Stimulated activated CD8-positive, alpha-beta memory T cell treated with anti-CD3 and anti-CD28 coated beads, Interleukin-4, amount 100 ng/mL, for 4 hours (primary cell): ENCODE data around the gene PRR3.

Source experiments
- DNase-seq, 2 donors: peaks; one replicate each; pipeline ENCODE4 v3.0.0-alpha.2; 2020; ENCODE audit warnings: low read depth in 2 of 2, low spot score in 1 of 2

The PRR3 gene

DNA sequence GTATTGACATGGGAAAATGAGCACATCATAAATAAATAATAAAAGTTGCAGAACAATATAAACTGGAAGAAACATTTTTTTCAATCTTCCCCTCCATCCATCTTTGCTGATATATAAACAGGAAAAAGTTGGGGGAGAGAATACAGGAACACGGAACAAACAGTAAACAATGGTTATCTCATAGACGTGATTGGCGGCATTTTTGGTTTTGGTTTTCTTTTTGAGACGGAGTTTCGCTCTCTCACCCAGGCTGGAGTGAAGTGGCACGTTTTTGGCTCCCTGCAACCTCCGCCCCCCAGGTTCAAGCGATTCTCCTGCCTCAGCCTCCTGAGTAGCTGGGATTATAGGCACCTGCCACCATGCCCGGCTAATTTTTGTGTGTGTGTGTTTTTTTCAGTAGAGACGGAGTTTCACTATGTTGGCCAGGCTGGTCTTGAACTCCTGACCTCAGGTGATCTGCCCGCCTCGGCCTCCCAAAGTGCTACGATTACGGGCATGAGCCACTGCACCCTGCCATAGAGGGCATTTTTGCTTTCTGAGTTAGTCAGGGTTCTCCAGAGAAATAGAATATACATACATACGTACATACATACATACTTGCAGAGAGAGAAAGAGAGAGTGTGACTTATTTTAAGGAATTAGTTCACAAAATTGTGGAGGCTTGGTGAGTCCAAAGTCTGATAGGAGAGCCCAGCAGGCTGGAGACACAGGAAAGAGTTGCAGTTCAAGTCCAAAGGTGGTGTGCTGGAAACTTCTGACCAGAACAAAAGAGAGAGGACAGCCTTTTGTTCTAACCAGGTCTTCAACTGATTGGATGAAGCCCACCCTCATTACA, 23.4 kb upstream of the PRR3 start:
- DNase-seq = no peak

DNA sequence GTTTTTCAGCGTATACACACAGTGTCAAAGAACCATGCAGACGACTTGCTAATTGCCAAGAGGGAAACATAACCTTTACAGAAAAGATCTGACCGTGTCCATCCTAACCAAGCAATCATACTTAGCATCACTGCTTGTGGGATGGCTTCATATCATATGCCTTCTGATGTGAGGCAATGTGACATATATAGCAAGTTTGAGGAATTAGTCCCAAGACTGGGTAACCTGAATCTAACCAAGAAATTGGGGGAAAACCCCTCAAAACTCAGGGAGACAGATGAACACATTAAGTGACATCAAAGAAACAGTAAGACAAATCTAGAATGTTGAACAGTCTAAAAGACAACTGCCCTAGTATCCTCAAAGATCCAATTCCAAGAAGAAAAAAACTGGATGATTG, 19.2 kb upstream of the PRR3 start:
- no peak for DNase-seq

DNA sequence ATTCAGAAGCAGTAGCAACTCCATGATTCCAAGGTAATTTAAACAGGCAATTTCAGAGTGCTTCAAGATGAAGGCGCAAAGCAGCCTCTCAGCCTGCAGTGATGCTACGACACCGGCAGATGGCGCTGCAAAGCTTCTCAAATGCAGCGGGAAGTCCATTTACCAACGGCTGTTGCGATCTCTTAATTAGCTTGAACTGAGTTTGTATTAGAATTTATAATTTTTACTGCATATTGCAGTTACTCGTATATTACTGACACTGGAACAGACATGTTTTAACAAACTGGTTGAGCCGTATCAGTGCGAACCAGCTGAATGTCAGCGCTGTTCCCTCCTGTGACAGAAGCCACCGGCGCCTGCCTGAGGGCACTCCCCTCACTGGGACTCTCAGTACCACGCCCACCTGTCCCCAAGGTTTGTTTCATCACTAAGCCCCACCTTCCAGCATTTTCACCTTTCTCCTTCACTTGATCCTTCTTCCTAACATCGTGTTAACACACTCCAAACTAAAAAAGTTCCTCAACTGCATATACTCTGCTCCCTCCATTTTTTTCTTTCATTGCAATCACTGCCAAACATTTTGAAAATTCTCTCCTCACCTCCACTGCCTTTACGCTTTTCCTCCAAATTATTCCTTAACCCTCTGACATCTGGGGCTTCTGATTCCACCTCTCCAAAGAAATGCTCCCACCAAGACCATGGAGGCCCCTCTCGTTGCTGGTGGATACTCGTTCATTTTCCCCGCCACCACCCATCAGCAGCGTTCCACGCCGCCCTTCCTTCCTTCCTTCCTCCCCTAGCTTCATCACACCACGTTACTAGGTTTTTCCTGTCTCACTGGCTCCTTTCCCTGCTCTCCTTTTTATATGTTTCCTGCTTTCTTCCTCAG, 15.3 kb upstream of the PRR3 start:
- DNase-seq = peak; percentile 64 to 74

DNA sequence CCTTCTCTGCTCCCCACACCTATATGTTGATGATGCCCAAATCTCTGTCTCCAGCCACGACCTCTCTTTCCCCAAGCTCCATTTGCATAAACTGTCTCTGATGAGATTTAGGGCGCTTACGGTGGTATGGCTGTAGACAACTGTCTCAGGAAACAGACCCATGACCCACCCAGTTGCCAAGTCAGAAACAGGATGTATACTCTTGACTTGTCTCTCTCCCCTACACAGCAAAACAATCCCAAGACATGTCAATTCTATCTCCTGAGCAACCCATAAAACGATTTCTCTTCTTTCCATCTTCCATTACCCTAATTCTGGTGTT, 14.7 kb upstream of the PRR3 start:
- DNase-seq = no peak

DNA sequence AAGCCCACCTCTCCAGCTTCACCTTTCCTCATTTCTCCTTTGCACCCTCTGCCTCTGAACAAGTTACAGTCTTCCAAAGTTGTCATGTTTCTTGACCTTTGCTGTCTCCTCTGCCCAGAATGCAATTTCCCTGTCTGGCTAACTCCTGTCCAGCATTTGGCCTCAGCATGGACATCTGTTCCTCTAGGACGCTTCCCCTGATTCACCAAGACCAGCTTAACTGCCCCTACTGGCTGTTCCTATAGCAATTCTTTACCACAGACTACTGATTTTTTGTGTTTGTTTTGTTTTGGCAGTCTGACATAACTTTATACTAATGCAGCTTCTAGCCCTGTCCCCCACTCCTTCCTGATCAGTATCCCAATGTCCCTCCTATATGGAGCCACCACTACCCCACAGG, 14.2 kb upstream of the PRR3 start:
- no peak for DNase-seq

DNA sequence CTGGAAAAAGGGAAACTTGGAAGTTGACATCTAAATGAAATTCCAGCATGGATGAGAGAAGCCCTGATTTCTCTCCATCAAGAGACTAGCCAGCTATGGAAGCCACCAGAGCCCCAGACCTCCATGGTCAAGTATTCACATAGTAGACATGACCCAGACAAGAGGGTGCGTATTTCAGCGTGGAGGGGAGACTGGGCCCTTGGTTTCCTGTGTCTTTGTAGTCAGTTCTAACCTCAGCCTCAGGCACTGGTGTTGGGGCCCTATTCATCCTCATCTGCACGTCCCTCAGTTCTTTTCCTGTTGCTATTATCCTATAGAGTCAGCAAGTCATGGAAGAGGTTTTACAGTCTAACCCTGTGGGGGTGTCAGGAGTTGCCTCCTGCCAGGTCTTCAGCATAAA, 13.3 kb upstream of the PRR3 start:
- no peak for DNase-seq

DNA sequence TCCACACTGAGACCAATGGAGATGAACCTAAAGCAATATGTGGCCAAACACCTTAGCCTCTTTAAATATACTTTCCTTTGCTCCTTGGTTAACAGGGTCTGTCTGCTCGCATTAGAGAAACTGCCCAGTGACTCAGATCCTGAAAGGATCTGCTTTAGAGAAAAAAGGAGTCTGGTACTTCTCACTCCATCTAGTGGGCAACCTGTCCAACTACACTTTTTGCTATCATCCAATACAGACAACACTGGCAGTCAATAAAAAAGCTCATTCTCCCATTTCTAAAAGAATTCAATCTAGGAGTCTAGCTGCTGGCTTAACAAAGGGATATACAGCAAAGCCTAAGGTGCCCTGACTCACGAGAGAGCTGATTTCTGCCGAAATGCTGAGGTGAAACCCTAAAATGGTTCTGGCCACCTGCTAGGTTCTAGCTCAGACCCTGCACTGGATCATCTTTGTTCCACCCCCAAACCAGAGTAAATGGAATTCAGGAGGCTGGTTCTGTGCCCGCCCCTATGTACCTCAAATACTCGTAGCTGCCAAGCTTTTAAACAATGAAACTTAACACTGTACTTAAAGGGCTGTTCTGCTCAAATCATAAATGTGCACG, 12.3 kb upstream of the PRR3 start:
- no peak for DNase-seq

DNA sequence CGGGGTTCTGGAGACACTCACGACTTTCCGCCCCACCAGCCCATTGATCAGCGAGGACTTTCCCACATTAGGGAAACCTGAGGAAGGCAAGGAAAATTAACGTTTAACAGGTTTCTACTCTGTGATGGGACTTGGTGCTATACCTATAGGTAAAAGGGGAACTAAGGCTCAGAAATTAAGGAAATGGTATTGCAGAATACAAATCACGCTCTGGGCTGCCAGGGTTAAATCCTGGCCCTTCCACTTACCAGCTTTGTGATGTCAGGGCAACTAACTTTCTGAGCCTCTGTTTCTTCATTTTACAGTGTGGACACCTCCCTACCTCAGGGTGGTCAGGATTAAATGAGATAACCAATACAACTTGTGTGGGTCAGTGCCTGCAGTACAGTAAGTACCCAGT, 9.6 kb upstream of the PRR3 start:
- DNase-seq = no peak

DNA sequence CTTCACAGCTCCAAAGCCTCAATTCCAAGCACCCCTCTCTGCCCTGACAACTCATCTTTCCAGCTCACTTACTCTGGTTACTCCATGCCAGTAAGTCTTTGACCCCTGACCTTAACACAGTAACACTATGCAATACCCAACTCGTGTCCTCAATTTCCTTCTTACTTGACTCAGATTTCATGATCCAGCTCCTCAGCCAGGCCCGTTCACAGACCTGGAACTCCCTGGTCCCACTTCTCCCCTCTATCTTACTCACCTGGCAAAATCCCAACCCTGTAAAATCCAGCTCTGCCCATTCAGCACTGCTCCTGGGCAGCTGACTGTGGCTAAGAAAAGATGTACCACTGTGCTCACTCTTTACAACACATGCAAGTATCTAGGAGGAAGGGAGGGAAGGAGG, 8.7 kb upstream of the PRR3 start:
- DNase-seq = no peak

DNA sequence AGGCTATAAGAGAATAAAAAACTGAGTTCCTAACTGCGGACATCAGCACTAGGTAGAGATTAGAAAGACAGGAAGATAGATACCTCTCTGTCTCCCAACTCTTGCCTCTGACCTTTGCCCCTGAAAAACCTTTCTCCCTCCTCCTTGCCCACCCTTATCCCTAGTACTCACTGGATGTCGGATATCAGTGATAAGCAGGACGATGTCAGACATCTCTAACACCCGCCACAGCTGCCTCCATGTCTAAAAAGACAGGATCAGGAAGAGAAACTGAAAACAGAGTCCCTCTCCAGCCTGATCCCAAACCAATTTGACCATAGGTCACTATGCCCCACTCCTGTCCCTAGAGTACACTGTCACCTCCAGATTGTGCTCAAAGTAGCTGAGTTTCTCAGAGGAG, 2.7 kb upstream of the PRR3 start:
- DNase-seq = no peak

DNA sequence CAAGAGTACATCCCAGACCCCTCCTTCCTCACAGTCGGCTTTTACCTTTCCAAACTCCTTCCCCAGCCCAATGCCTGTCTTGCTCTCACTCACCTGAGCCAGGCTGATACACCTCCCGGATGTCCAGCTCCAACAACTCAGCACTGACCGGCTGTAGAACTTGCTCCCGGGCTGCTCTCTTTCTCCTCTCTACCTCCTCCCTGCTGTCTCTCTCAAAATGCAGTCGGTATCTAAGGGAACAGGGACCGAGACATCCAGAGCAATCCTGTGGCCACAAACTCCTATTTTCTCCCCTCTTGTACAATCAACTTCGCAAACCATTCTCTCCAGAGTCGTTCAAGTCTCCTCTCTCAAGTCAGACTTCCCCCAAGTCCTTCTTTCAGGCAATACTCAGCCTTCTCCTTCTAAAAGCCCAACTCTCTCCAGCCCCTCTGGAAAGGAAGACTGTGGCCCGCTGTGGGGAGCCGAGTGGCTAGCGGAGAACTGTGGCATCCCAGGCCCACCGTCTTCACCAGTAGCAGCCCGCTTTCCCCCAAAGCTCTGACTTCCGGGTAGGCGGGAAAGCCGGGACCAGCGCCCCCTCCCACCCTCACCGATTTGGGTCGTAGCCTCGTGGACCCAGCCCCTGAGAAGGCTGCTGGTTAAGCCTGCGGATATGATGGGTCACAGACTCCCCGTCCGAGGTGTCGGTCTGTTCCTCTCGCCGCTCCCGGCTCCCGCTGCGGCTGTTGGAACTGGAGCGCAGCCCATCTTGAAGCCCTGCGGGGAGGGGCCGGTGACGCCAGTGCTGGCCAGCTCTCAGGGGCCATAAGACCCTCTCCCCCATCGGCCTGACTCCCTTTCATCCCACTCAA, 1.9 kb upstream of the PRR3 start:
- DNase-seq = no peak

DNA sequence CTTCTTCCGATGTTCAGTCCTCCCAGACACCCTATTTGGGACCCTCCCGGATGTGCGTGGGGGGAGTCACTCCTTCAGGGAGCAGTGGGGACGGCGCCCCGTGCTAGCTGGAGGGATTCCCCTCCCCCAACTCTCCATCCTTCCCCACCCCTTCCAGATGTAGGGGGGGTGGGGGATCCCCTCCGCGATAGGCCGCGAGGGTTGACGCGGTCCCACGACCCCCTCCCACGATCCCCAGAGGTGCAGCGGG, 1.4 kb upstream of the PRR3 start:
- DNase-seq = no peak

DNA sequence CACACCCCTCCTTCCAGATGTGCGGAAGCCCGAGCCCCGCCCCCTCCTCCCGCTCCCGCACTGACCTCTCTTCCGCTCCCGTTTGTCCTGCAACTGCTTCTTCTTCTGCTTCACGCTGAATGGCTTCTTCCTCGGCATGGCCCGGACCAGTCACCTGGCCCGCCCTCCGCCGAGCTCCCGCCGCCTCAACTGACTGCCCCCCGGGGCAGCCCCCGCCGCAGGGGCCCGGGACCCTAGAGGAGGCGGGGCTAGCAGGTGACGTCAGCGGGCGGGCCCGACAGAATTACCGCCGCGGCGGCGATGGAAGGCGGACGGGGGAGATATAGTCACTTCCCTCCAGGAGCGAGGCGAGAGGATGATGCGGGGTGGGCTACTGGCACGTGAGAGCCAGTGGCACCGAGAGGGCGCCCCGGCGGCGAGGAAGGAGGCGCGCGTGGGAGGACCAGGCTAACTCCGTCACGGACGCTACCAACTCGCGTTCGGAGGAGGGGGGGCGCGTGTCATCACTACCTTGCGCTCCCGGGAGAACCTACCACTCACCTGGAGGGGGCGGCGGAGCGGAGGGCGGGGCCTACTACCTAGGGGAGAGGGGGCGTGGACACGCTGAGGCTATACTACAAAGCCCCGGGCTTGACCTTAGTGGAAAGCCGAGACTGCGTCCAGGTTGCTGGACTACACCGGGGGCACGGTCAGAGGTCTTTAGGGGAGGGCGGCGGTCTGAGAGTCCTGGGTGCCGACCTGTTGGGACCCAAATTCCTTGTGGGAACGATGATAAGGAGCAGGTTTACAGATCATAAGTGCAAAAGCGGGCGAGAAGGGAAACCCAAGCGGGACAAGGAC, 809 bp upstream of the PRR3 start, which contains the start of gene GNL1:
TSS of gene GNL1 (minus strand) at position 424 of the 840 bp plus-strand sequence. CDS start at position 138, 286 bp downstream.
- peak; percentile 99 for DNase-seq

DNA sequence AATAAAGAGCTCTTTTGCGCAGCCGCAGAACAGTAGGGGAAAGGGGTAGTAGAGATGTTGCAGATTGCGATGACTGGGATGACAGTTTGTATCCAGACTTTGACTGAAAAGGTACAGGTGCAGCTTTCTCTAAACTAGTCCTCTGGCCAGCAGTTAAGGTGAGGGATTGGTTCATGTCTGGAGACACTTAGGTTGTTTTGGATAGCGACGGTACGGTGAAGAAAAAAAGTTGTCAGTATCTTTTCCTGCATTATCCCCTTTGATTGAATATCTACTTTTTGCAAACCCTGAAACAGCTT, 537 bp downstream of the PRR3 start:
- DNase-seq = peak; percentile 31 to 48

DNA sequence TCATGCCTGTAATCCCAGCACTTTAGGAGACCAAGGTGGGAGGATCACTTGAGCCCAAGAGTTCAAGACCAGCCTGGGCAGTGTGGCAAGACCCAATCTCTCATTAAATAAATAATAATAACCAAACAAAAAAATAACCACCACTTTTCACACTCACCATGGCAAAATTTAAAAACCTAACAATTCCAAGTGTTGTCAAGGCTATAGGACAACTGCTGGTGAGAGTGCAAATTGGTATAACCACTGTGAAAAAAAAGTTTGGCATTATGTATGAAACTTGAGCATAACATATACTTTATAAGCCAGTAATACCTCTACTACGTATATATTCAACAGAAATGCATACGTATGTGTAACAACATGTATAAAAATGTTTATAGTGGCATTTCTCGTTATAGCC, 3.8 kb downstream of the PRR3 start:
- no peak for DNase-seq

DNA sequence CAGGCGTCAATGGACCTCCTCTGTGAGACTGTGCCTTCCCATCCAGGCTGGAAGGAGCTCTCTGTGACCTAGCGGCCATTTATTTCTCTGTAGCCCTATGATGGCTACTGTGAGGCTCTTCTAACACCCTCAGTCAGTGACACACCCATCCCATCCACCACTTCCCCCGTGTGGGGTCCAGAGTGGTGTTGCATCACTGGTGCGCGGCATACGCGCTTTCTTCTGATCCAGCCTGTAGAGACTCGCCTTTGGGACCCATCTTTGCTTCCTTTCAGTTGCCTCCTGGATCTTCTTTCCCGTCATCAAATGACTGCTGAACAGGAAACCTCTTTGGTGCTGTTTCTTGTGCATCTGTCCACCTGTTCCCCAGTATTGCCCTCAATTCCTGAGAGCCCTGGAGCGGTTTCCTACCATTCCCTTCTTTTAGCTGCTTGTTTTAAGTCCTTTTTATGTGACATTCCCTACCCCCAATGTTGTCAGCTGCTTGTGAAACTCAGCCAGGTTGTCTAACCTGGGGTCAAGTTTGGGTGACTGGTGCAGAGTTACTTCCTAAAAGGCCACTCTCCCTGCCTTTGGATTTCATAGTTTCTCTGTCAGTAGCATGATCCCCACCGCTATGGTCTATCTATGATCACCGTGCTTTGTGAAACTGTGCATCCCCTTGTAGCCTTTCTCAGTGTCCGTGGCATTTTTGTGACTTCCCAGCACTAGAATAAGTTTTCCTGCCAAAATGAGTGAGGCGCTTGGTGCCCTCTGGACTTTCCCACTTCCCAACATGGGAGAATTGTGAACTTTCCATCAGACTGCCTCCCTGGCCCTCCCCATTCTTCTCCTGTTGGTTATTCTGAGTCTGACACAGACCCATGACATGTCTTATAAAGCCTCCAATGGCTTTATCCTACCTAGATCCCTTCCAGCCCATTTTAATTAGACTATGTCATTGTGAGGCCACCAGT, 5.7 kb downstream of the PRR3 start:
- DNase-seq = no peak

DNA sequence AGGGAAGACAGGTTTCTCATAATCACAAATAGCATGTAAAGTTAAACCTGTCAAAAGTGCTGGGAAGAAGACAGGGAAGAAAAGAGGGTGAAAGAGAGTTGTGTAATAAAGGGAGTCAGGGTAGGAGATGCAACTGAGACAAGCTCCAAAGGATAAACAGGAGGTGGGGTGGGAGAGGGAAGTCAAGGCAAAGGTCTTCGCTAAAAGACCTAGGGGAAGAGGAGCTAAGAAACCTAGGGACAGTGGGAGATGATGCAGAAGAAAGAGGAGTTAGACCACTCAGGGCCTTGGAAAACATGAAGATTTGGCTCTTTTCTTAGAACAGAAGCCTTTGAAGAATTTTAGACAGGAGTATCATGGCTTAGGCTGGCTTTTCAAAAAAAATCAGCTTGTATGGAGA, 7.0 kb downstream of the PRR3 start:
- no peak for DNase-seq

DNA sequence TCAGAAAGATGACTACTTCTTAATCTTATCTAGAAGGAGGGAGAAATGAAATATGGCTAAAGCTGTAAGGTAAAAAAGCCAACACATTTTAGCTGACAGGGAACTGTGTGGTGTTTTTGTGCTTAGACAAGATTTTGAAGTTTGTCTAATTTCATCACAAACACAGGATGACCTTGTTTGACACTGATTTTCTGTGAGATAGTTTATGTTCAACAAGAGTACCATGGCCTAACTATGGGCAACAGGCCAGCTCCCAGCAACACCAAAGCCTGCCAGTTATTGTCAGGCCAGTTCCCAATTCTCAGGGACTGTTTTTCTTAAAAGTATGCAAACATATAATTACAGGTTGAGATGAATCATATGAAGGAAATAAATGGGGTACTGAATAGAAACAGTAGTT, 8.7 kb downstream of the PRR3 start:
- no peak for DNase-seq

DNA sequence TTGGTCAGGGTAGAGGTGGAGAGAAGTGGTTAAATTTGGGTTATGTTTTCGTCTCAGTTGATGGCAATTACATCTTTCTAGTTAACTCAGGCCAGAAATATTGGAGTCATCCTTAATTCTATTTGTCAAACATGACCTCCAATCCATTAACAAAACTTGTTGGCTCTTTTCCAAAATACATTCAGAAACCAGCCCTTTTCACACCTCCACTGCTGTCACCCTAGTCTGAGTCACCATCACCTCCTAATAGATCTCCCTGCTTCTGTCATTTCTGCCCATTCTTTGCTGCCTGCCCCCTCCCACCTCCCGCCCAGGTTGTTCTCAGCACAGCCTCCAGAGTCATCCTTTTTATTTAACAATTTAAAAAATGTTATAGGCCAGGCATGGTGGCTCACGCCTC, 11.2 kb downstream of the PRR3 start:
- DNase-seq = no peak

DNA sequence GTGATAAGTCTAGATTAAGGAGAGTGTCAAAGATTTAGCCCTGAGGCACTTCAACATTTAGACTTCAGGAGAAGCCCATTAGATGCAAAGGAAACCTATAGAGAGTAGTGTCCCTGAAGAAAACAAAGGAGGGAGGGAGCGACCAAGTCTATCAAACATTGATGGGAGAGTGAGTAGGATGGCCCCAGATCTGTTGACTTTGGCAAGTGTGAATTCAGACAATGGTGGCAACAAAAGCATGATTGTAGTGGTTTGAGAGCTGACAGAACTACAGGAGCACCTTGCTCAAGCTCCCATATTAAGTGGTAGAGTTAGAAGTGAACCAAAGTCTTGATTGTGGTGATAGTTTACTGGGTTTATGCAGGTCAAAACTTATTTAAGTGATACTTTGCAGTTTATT, 13.2 kb downstream of the PRR3 start:
- no peak for DNase-seq
